ENCODE measurements around the gene B4GALT3.

B4GALT3 gene

GRCh38 chr1:161159913-161160243 lies 17.4 kb downstream of the B4GALT3 start:
- no peak for DNase-seq

GRCh38 chr1:161159087-161159912 lies 18.0 kb downstream of the B4GALT3 start, which contains the start of gene USP21:
Gene USP21 (plus strand): TSS chr1:161159500. CDS start chr1:161160641, 1,141 bp downstream.
- peak; percentile 91 for DNase-seq

GRCh38 chr1:161158316-161159010 lies 18.8 kb downstream of the B4GALT3 start:
- no peak for DNase-seq

DNA sequence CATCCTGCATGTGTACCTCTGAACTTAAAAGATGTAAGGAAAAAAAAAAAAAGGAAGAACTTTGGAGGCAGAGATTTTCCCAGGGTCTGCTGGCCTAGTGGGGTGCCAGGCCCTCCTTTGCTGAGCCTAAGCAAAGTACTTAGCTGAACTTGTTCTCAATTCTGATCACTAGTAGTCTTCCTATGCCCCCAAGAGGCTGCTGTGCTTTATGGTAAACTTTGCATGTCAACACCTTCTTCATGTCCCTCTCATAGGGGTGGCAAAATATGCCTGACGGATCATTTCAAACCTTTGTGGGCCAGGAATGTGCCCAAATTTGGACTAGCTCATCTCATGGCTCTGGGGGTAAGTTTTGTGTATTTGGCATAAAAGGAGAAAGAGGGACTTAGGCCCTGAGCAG lies 19.4 kb downstream of the B4GALT3 start:
- no peak for DNase-seq

DNA sequence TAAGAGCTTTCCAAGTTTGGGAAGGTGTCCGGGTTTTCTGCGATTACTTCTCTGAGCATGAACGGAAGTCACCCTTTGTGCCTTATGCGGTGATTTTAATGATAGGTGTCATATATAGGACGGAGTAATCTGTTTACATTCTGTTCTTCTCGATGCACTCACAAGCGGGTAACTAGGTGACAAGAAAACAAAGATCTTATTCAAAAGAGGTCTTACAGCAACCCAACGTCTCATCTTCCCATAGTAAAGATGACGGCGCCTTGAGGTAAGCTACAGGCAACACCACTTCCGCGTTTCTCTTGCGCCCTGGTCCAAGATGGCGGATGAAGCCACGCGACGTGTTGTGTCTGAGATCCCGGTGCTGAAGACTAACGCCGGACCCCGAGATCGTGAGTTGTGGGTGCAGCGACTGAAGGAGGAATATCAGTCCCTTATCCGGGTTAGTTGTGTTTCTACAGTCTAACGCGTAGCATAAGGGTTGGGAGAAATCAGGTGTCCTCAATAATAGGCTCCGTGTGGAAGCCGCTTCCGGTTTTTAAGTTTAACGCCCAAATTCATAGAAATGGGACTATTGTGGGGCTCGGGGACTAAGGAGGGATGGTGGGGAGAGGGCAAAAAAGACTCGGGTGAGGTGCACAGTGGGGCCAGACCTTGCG lies 23.5 kb downstream of the B4GALT3 start, which contains the start of gene UFC1:
Gene UFC1 (plus strand): TSS at position 297 of the 656 bp plus-strand sequence. CDS start 20 bp downstream, at position 317.
- peak; percentile 90 for DNase-seq

DNA sequence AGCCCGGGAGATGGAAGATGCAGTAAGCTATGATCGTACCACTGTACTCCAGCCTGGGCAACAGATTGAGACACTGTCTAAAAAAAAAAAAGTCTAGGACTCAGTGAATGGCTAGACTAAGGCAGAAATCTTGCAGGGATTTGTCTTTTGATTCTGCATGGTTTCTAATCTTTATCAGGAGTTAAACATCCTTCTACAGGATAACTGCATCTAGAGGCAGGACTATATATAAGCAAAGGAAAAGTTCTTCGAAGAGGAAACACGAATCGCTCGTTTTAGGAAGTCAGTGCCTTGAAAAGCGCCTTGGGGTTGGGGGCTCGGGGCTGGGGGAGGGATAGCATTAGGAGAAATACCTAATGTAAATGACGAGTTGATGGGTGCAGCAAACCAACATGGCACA lies 24.1 kb downstream of the B4GALT3 start:
- DNase-seq, result no peak

DNA sequence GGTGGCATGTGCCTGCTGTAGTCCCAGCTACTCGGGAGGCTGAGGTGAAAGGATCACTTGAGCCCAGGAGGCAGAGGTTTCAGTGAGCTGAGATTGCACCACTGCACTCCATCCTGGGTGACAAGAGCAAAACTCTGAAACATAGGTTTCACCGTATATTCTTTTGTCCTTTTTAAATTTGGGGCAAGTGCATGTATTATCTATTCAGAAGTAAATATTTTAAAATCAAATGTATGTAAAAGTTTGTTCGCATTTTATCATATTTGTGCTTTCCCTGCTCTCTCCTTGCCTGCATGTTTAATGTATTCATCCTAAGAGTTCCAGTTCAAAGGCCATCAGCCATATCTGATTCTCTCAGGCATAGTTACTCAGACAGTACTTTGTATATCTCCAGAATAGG lies 31.5 kb downstream of the B4GALT3 start:
- DNase-seq, result no peak

DNA sequence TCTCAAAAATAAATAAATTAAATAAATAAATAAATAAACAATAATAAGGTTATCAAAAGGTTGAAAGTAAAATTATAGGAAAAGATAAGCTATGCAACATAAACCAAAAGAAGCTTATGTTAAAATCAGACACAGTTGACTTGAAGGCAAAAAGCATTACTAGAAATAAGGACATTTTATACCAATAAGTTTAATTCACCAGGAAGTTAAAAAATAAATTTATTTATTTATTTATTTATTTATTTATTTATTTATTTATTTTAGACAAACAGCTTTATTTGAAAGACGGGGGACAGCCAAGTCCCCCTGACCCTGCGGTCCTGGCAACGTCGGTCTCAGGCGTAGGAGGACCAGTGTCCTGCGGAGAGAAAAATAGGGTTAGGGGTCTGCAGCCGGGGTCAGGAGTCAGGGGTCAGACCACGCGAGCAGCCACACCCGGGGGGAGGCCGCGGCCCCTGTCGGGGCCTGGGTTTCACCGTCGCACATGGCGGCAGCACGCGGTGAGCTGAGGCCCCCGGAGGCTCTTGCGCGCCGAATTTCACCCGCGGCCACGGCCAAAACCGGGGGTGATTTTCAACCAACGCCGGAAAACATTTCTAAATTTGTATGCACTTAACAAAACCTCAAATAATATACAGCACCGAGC lies 36.4 kb downstream of the B4GALT3 start:
- DNase-seq, result no peak

DNA sequence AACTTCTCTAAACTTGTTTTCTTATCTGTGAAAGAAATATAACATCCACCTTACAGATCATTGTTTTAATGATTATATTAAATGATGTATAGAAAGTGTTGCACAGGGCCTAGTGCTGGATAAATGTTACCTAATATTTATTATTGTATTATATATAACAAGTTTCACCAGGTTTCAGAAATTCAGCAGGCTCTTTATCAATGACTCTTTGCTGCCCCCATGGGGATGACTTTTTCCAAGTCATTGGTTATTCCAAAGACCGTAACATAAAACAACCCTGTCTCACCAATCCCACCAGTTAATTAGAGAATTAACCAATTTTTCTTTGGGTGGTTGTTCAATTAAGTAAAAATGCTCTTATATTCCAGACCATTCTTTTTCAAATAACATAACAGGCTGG lies 37.5 kb downstream of the B4GALT3 start:
- peak; percentile 20 for DNase-seq

DNA sequence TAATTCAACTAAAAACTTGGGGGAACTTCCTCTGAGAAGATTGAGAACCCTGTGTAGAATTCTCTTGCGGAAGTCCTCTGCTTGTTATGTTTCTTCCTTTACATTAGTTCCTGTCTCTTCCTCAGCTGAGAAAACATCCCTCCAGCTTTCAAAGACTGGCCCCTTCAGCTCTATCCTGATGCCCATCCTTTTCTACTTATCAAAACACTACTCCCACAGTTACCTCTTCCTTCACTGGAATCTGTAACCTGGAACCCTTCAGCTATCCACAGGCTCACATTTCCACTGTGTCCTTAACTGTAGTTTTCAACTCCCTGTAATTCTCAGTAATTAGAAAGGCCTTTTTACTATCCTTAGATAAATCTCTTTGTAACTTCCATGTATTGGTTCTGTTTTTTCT lies 38.9 kb downstream of the B4GALT3 start:
- DNase-seq, result no peak

DNA sequence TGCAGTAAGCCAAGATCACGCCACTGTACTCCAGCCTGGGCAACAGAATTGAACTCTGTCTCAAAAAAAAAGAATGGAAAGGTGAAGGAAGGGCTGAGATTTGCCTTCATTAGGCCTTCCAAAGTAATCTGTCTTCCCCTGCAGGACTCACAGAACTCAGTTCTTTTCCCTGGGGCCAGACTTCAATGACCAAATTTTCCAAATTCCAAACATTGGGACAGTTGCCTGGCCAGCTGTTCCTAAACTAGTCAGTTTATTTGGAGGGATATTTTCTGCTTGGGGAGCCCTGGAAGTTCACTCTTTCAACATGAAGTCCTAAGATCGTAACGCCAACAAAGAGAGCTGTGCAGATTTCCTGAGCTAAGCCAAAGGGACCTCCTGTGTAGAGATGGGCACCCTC lies 39.4 kb downstream of the B4GALT3 start:
- DNase-seq, result no peak

GRCh38 chr1:161133220-161133740 lies 44.0 kb downstream of the B4GALT3 start:
- no peak for DNase-seq

DNA sequence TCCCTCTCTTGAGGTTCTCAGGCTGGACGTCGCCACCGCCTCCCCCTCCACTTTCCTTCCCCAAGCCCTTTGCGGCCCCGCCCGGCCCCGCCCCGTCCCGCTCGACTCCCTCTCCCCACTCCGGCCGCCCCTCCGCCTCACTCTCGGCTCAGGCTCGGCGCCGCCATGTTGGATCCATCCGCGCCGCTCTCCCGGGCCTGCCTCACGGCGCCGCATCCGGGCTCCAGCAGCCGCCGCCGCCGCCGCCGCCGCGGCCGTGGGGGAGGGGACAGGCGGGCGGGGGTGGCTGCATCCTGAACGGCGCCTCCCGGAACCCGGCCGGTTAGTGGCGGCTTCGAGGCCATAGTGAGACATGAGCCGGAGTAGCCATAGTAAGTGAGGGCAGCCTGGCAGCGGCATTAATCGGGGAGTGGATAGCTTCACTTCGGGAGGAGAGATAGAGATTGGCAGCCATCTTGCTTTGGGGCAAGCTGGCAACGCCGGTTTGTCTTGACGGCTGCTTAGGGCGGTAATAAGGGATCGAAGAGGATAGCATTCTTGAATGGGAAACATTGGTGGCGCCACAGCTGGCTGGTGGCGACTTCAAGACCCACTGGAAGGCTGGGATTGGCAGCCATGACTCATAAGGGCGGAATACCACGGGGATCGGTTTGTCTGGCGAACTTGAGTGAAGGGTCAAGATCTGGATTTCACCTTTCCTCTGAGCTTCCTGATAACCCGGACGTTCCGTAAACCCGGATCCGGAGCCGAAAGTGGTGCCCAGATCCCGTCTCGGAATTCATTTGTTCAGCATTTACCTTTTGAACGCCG lies 44.7 kb downstream of the B4GALT3 start, which contains the start of gene DEDD:
Gene DEDD (minus strand): TSS at position 258 of the 810 bp plus-strand sequence. CDS start 8,205 bp downstream, outside the sequence.
- DNase-seq, result peak; percentile 96

- no peak for DNase-seq
These were observed 45.5 kb downstream of the B4GALT3 start for GRCh38 chr1:161131523-161132409.

DNA sequence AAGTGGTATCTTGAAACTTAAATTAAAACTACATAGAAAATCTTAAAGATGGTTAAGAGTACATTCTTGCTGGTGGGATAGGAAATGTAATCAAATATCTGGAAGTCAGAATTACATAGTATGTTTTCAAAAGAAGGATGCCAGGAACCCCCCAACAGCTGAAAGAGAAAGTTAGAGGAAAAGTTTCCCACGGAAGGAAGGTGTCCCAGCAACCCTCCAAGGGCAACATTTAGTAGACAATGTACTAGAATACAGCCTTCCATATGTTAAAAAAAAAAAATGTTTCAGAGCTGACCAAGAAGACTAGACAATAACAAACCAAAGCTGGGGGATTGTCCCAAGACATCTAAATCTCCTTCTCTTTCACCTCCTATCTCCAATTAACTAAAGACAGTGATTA lies 47.0 kb downstream of the B4GALT3 start:
- DNase-seq, result no peak

- DNase-seq, result no peak
These were observed 48.5 kb downstream of the B4GALT3 start for GRCh38 chr1:161128591-161129420.

- no peak for DNase-seq
These were observed 49.7 kb downstream of the B4GALT3 start for GRCh38 chr1:161127649-161128048.

- no peak for DNase-seq
These were observed 54.3 kb downstream of the B4GALT3 start for GRCh38 chr1:161122967-161123366.

GRCh38 chr1:161121834-161122233 lies 55.5 kb downstream of the B4GALT3 start:
- peak; percentile 45 for DNase-seq

All from CD4-positive, alpha-beta T cell treated with Interleukin-15 for 1 hour (primary cell).